Measurements from ENCODE around the gene ADORA1. TPM values are rescaled to one million over a fixed set of nuclear protein-coding genes. Genes with fewer than 3 reads are reported as not detected.

The ADORA1 gene
- total and polyA plus RNA-seq, 10 of the 15 experiments (the other 5 are each of a cell fraction or from before 2014, with no cell fraction given) = not detected

DNA sequence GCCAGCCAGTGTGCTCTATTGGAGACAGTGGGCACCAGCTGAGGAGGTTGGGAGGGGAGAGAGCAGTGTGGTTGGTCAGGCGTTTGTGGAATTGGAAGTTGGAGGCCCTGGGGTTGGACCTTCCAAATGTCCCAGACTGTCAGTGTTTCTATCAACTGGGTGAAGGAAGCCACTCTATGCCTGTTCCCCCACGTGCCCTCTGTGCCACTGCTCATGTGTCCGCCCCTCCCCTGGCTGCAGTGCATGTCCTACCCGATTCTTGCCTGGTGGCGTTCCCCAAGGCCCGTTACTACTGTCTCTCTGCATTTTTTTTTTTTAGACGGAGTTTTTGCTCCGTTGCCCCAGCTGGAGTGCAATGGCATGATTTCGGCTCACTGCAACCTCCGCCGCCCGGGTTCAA, 21.1 kb downstream of the ADORA1 start:
- CTCF ChIA-PET = interaction anchor here (0.7 to 2.1 kb wide), 2 partner anchors 65 to 112 kb away, joined by 4 to 6 read pairs; no protein-coding TSS in a partner anchor
- Histone ChIP-seq H3K4me2 (ENCODE audit: control insufficient read depth, insufficient read depth) (no peak overlapping the region), H3K9ac (ENCODE audit: control insufficient read depth, insufficient read depth, low read length) (no peak overlapping the region), H3K79me2 (ENCODE audit: control insufficient read depth, insufficient read depth, low read length) (no peaks in the 10 kb centered on the region), H3K4me1 (ENCODE audit: control insufficient read depth, insufficient read depth, low read length) (no peaks in the 10 kb centered on the region), H3K36me3 (ENCODE audit: control insufficient read depth in 2 of 2, insufficient read depth in 2 of 2, low read length in 1 of 2) (no peaks in the 10 kb centered on the region), H3K27me3 (replicated peaks in 1 of 2; ENCODE audit: control insufficient read depth in 2 of 2, insufficient read depth in 2 of 2, low read length in 1 of 2) (peaks cover 0 to 4% of the 10 kb centered on the region in 2 experiments; a peak in 3 of 4 replicates), H3K9me3 (replicated peaks; ENCODE audit: control insufficient read depth, insufficient read depth, low read length) (no peaks in the 10 kb centered on the region), H2AFZ (ENCODE audit: control insufficient read depth, low read depth, low read length) (no peak overlapping the region), H3K27ac (ENCODE audit: control insufficient read depth, insufficient read depth) (no peak overlapping the region), H4K20me1 (ENCODE audit: control insufficient read depth, insufficient read depth) (no peaks in the 10 kb centered on the region), H3K4me3 (no peak overlapping the region)
- in situ Hi-C loops (cut with MboI) = no loop called here
- POLR2A ChIA-PET = no interaction called here
- 45% methylated on average over 12 of the region's 12 CpGs for WGBS (ENCODE audit: insufficient coverage, insufficient replicate concordance, low lambda C conversion rate, missing lambda C conversion rate)
- SMC1A ChIA-PET (ENCODE audit: uncharacterized antibody, unreplicated experiment) = interaction anchor here (1.3 kb wide), 1 partner anchor 31 kb away, joined by 4 read pairs; no protein-coding TSS in a partner anchor
- RAD21 ChIA-PET (ENCODE audit: unreplicated experiment) = no interaction called here
- DNase-seq (ENCODE audit: low read depth, low spot score) = no peak
- intact Hi-C loops (cut with micrococcal nuclease; ENCODE audit: unreplicated experiment) = no loop called here
- ATAC-seq = no peak
- FAIRE-seq = no peak
- no TSS peak for BruUV-seq (replicated peaks)
- TF ChIP-seq ATF7 (IDR thresholded peaks at IDR 0.05; ENCODE audit: low read depth) = no peak
- TF ChIP-seq NFYA (IDR thresholded peaks at IDR 0.05; ENCODE audit: borderline replicate concordance, low read depth, low read length) = no peak
- TF ChIP-seq RCOR1 (conservative IDR thresholded peaks at IDR 0.05; ENCODE audit: low read depth, low read length) = no peak
- TF ChIP-seq CHD2 (IDR thresholded peaks at IDR 0.05; ENCODE audit: borderline replicate concordance, low read depth, low read length) = no peak
- TF ChIP-seq SUZ12 (IDR thresholded peaks at IDR 0.05; ENCODE audit: unreplicated experiment) = no peak
- TF ChIP-seq PML (IDR thresholded peaks at IDR 0.05; ENCODE audit: low read length) = no peak
- TF ChIP-seq, protein P1, sequence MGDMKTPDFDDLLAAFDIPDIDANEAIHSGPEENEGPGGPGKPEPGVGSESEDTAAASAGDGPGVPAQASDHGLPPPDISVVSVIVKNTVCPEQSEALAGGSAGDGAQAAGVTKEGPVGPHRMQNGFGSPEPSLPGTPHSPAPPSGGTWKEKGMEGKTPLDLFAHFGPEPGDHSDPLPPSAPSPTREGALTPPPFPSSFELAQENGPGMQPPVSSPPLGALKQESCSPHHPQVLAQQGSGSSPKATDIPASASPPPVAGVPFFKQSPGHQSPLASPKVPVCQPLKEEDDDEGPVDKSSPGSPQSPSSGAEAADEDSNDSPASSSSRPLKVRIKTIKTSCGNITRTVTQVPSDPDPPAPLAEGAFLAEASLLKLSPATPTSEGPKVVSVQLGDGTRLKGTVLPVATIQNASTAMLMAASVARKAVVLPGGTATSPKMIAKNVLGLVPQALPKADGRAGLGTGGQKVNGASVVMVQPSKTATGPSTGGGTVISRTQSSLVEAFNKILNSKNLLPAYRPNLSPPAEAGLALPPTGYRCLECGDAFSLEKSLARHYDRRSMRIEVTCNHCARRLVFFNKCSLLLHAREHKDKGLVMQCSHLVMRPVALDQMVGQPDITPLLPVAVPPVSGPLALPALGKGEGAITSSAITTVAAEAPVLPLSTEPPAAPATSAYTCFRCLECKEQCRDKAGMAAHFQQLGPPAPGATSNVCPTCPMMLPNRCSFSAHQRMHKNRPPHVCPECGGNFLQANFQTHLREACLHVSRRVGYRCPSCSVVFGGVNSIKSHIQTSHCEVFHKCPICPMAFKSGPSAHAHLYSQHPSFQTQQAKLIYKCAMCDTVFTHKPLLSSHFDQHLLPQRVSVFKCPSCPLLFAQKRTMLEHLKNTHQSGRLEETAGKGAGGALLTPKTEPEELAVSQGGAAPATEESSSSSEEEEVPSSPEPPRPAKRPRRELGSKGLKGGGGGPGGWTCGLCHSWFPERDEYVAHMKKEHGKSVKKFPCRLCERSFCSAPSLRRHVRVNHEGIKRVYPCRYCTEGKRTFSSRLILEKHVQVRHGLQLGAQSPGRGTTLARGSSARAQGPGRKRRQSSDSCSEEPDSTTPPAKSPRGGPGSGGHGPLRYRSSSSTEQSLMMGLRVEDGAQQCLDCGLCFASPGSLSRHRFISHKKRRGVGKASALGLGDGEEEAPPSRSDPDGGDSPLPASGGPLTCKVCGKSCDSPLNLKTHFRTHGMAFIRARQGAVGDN (IDR thresholded peaks at IDR 0.05) = no peak
- no peak for TF ChIP-seq MTA3 (IDR thresholded peaks at IDR 0.05; ENCODE audit: borderline replicate concordance, low read length)
- TF ChIP-seq FOS (IDR thresholded peaks at IDR 0.05; ENCODE audit: borderline replicate concordance, extremely low read depth, insufficient read length) = no peak
- TF ChIP-seq ZNF622 (IDR thresholded peaks at IDR 0.05) = no peak
- TF ChIP-seq POU2F2 (IDR thresholded peaks at IDR 0.05; ENCODE audit: borderline replicate concordance, low read depth, low read length) = no peak
- TF ChIP-seq ZNF384 (IDR thresholded peaks at IDR 0.05; ENCODE audit: borderline replicate concordance, low read depth, low read length) = no peak
- no peak for TF ChIP-seq BACH1 (IDR thresholded peaks at IDR 0.05; ENCODE audit: borderline replicate concordance)
- TF ChIP-seq SMARCA5 (IDR thresholded peaks at IDR 0.05) = no peak
- TF ChIP-seq, protein P2, sequence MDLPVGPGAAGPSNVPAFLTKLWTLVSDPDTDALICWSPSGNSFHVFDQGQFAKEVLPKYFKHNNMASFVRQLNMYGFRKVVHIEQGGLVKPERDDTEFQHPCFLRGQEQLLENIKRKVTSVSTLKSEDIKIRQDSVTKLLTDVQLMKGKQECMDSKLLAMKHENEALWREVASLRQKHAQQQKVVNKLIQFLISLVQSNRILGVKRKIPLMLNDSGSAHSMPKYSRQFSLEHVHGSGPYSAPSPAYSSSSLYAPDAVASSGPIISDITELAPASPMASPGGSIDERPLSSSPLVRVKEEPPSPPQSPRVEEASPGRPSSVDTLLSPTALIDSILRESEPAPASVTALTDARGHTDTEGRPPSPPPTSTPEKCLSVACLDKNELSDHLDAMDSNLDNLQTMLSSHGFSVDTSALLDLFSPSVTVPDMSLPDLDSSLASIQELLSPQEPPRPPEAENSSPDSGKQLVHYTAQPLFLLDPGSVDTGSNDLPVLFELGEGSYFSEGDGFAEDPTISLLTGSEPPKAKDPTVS (IDR thresholded peaks at IDR 0.05; ENCODE audit: low read depth, low read length) = no peak
- TF ChIP-seq IKZF2 (IDR thresholded peaks at IDR 0.05) = no peak
- TF ChIP-seq CREM (IDR thresholded peaks at IDR 0.05; ENCODE audit: low read depth) = no peak
- TF ChIP-seq, protein P3, sequence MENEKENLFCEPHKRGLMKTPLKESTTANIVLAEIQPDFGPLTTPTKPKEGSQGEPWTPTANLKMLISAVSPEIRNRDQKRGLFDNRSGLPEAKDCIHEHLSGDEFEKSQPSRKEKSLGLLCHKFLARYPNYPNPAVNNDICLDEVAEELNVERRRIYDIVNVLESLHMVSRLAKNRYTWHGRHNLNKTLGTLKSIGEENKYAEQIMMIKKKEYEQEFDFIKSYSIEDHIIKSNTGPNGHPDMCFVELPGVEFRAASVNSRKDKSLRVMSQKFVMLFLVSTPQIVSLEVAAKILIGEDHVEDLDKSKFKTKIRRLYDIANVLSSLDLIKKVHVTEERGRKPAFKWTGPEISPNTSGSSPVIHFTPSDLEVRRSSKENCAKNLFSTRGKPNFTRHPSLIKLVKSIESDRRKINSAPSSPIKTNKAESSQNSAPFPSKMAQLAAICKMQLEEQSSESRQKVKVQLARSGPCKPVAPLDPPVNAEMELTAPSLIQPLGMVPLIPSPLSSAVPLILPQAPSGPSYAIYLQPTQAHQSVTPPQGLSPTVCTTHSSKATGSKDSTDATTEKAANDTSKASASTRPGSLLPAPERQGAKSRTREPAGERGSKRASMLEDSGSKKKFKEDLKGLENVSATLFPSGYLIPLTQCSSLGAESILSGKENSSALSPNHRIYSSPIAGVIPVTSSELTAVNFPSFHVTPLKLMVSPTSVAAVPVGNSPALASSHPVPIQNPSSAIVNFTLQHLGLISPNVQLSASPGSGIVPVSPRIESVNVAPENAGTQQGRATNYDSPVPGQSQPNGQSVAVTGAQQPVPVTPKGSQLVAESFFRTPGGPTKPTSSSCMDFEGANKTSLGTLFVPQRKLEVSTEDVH (IDR thresholded peaks at IDR 0.05; ENCODE audit: low read depth, partially characterized antibody) = no peak

Data from GM12878 (cell line).